ENCODE data around the gene IPO9.

- no peak for TF ChIP-seq POLR2A (IDR thresholded peaks at IDR 0.05)
- no peak for TF ChIP-seq CTCF (IDR thresholded peaks at IDR 0.05)
- TF ChIP-seq EP300 (IDR thresholded peaks at IDR 0.05), result no peak
Observed at GRCh38 chr1:201890223-201890622, 61.3 kb downstream of the IPO9 start.
